ENCODE data around the gene VWA7.

DNA sequence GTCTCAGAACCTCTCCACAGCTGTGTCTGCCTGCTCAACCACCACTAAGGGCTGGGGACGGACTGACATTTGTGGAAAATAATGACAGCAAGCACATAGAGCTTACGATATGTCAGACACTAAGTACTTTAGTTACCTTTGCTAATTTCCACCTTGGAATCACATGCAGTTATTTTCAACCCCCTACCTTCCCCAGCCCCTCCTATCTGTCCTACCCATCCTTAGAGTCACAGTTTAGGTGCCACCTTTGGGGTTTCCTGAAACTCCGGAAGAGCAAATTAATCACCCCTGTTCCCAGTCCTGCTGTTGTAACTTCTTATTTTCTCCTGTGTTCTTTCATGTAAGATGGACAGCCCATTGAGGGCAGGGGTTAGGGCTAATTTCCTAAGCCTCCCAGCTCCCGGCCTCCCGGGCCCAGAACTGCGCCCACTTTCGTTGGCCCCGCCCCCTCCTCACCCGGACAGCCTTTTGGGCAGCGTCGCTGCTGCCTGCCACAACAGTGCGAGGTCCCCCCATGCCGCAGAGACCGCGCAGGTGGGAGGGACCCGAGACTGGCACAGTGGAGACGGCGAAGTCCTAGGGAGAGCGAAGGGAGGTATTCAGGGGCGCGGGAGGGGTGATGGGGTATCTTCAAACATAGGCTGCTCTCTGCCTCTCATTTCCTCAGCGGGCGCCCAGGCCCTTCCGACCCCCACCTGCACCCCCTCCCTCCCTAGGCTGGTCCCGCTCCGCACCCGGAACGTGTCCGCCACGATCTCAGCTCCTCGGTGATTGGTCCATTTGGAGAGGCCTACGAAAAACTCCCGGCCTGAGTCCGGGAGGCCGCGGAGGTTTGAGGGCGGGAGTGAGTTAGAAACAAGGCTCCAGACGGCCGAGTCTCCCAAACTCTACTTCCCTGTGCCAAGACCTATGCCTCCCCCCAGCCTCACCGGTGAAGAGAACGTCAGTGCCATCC, 49.1 kb downstream of the VWA7 start:
- TF ChIP-seq, protein P1, sequence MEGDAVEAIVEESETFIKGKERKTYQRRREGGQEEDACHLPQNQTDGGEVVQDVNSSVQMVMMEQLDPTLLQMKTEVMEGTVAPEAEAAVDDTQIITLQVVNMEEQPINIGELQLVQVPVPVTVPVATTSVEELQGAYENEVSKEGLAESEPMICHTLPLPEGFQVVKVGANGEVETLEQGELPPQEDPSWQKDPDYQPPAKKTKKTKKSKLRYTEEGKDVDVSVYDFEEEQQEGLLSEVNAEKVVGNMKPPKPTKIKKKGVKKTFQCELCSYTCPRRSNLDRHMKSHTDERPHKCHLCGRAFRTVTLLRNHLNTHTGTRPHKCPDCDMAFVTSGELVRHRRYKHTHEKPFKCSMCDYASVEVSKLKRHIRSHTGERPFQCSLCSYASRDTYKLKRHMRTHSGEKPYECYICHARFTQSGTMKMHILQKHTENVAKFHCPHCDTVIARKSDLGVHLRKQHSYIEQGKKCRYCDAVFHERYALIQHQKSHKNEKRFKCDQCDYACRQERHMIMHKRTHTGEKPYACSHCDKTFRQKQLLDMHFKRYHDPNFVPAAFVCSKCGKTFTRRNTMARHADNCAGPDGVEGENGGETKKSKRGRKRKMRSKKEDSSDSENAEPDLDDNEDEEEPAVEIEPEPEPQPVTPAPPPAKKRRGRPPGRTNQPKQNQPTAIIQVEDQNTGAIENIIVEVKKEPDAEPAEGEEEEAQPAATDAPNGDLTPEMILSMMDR (IDR thresholded peaks at IDR 0.05 in 8 of 11, conservative IDR thresholded peaks at IDR 0.05 in 3 of 11) = no peak
- TF ChIP-seq POLR2AphosphoS5 (IDR thresholded peaks at IDR 0.05) (peak; percentile 1 to 79 (median 71)), POLR2A (IDR thresholded peaks at IDR 0.05) (no peak)

Data from spleen (tissue), 7 donors.